H9 (cell line): ENCODE results near the gene SCRN2. TPM values are rescaled to one million over a fixed set of nuclear protein-coding genes. Genes with fewer than 3 reads are reported as not detected.

Experiments used
- DNase-seq: peaks from one replicate; pipeline ENCODE4 v3.0.0-alpha.2; 2017
- H2AFZ ChIP-seq: one replicate; pipeline ENCODE4 v1.6.1; 2013; ENCODE audit warnings: mild to moderate bottlenecking, low read length, control low read depth, moderate library complexity
- H2AK5ac ChIP-seq: 2 replicates; pipeline ENCODE4 v1.6.1; 2013; ENCODE audit warnings: low read length, control low read depth, mixed read lengths; ENCODE audit not compliant: insufficient read length
- H2BK120ac ChIP-seq: one replicate; pipeline ENCODE4 v1.6.1; 2013; ENCODE audit warnings: low read depth, mild to moderate bottlenecking, low read length, control low read depth, inconsistent platforms; ENCODE audit not compliant: poor library complexity, severe bottlenecking
- H2BK12ac ChIP-seq: 2 replicates; pipeline ENCODE4 v1.6.1; 2013; ENCODE audit warnings: low read length, control low read depth, mixed read lengths, low read depth; ENCODE audit not compliant: insufficient read length
- H2BK15ac ChIP-seq: 2 replicates; pipeline ENCODE4 v1.6.1; 2013; ENCODE audit warnings: low read depth, low read length, control low read depth
- H2BK20ac ChIP-seq: one replicate; pipeline ENCODE4 v1.6.1; 2013; ENCODE audit warnings: low read depth, mild to moderate bottlenecking, low read length, control low read depth, inconsistent platforms; ENCODE audit not compliant: poor library complexity, severe bottlenecking
- H2BK5ac ChIP-seq: 2 replicates; pipeline ENCODE4 v1.6.1; 2013; ENCODE audit warnings: low read length, control low read depth, mixed read lengths; ENCODE audit not compliant: insufficient read length
- H3K14ac ChIP-seq: 2 replicates; pipeline ENCODE4 v1.6.1; 2013; ENCODE audit warnings: low read length, control low read depth; ENCODE audit not compliant: insufficient read depth
- H3K18ac ChIP-seq: 2 replicates; pipeline ENCODE4 v1.6.1; 2013; ENCODE audit warnings: low read depth, mild to moderate bottlenecking, mixed read lengths, low read length, control low read depth; ENCODE audit not compliant: insufficient read length
- H3K23ac ChIP-seq: 2 replicates; pipeline ENCODE4 v1.6.1; 2013; ENCODE audit warnings: low read length, control low read depth, mixed read lengths, low read depth; ENCODE audit not compliant: insufficient read length
- H3K23me2 ChIP-seq: 2 replicates; pipeline ENCODE4 v1.6.1; 2013; ENCODE audit warnings: low read depth, mild to moderate bottlenecking, mixed read lengths, low read length, control low read depth; ENCODE audit not compliant: insufficient read length, poor library complexity, severe bottlenecking
- H3K27ac ChIP-seq: 2 replicates; pipeline ENCODE4 v1.5.1; 2013; ENCODE audit warnings: low read length, control low read depth, mixed read lengths, low read depth; ENCODE audit not compliant: insufficient read length
- H3K27me3 ChIP-seq: 2 replicates; pipeline ENCODE4 v1.6.1; 2013; ENCODE audit warnings: low read length, control low read depth, inconsistent platforms; ENCODE audit not compliant: insufficient read depth
- H3K4ac ChIP-seq: 2 replicates; pipeline ENCODE4 v1.6.1; 2013; ENCODE audit warnings: low read depth, mild to moderate bottlenecking, control low read depth, inconsistent platforms, low read length, moderate library complexity
- H3K4me1 ChIP-seq: 2 replicates; pipeline ENCODE4 v1.6.1; 2013; ENCODE audit warnings: low read length, control low read depth, inconsistent platforms; ENCODE audit not compliant: insufficient read depth
- H3K4me2 ChIP-seq: 2 replicates; pipeline ENCODE4 v1.6.1; 2013; ENCODE audit warnings: low read length, control low read depth, mixed read lengths; ENCODE audit not compliant: insufficient read length, insufficient read depth
- H3K56ac ChIP-seq: 2 replicates; pipeline ENCODE4 v1.6.1; 2013; ENCODE audit warnings: low read depth, mild to moderate bottlenecking, mixed read lengths, low read length, control low read depth; ENCODE audit not compliant: insufficient read length
- H3K79me1 ChIP-seq: 2 replicates; pipeline ENCODE4 v1.6.1; 2013; ENCODE audit warnings: low read depth, mild to moderate bottlenecking, moderate library complexity, low read length, control low read depth, inconsistent platforms; ENCODE audit not compliant: insufficient read depth, poor library complexity, severe bottlenecking
- H3K79me2 ChIP-seq: 2 replicates; pipeline ENCODE4 v1.6.1; 2013; ENCODE audit warnings: low read length, control low read depth, inconsistent platforms; ENCODE audit not compliant: insufficient read depth
- H3K9ac ChIP-seq: 2 replicates; pipeline ENCODE4 v1.6.1; 2013; ENCODE audit warnings: low read length, control low read depth, mixed read lengths; ENCODE audit not compliant: insufficient read length; ENCODE audit errors: extremely low read depth
- H3K9me3 ChIP-seq: one replicate; pipeline ENCODE4 v1.6.1; 2013; ENCODE audit warnings: low read depth, low read length, inconsistent platforms; ENCODE audit not compliant: control insufficient read depth
- H3T11ph ChIP-seq: one replicate; pipeline ENCODE4 v1.6.1; 2013; ENCODE audit warnings: mild to moderate bottlenecking, low read length, control low read depth, inconsistent platforms
- H4K20me1 ChIP-seq: one replicate; pipeline ENCODE4 v1.6.1; 2013; ENCODE audit not compliant: control insufficient read depth, insufficient read length, insufficient read depth
- H4K5ac ChIP-seq: 2 replicates; pipeline ENCODE4 v1.6.1; 2013; ENCODE audit warnings: low read depth, mild to moderate bottlenecking, mixed read lengths, low read length, control low read depth; ENCODE audit not compliant: insufficient read length
- H4K8ac ChIP-seq: replicated peaks from 2 replicates; pipeline ENCODE4 v1.6.1; 2013; ENCODE audit warnings: low read length, control low read depth, mixed read lengths, low read depth; ENCODE audit not compliant: insufficient read length
- H4K91ac ChIP-seq: 2 replicates; pipeline ENCODE4 v1.6.1; 2013; ENCODE audit warnings: low read depth, mild to moderate bottlenecking, moderate library complexity, mixed read lengths, low read length, control low read depth; ENCODE audit not compliant: insufficient read length
- H3K27ac Mint-ChIP-seq, 3 experiments: 2 replicates in 2 of 3; 3 replicates in 1 of 3; pipeline ENCODE4 v1.8.0; 2020 to 2021; ENCODE audit warnings: mixed read lengths in 3 of 3, mild to moderate bottlenecking in 1 of 3, moderate library complexity in 1 of 3
- H3K27me3 Mint-ChIP-seq: 2 replicates; pipeline ENCODE4 v1.8.0; 2021; ENCODE audit warnings: low read depth, mild to moderate bottlenecking, moderate library complexity, mixed read lengths
- H3K36me3 Mint-ChIP-seq, 3 experiments: 2 replicates in 2 of 3; 3 replicates in 1 of 3; pipeline ENCODE4 v1.8.0; 2020 to 2021; ENCODE audit warnings: low read depth in 3 of 3, mixed read lengths in 3 of 3; ENCODE audit not compliant: insufficient read depth in 1 of 3
- H3K4me1 Mint-ChIP-seq, 2 experiments: 2 replicates each; pipeline ENCODE4 v1.8.0; 2020; ENCODE audit warnings: mixed read lengths in 2 of 2
- H3K4me3 Mint-ChIP-seq, 2 experiments: 2 replicates in 1 of 2; 3 replicates in 1 of 2; pipeline ENCODE4 v1.8.0; 2020 to 2021; ENCODE audit warnings: mild to moderate bottlenecking in 2 of 2, mixed read lengths in 2 of 2, moderate library complexity in 1 of 2
- H3K9me3 Mint-ChIP-seq, 2 experiments: 2 replicates in 1 of 2; 3 replicates in 1 of 2; pipeline ENCODE4 v1.8.0; 2020; ENCODE audit warnings: mild to moderate bottlenecking in 2 of 2, mixed read lengths in 2 of 2, moderate library complexity in 1 of 2
- WGBS: extraction: QIAGEN DNeasy Blood & Tissue Kit; methylation state at CpG from one replicate; pipeline ENCODE4 v1.1.7; 2013; ENCODE audit warnings: missing lambda C conversion rate, low lambda C conversion rate, mixed read lengths; ENCODE audit not compliant: insufficient read length; ENCODE audit errors: extremely low coverage; 5-methylcytosine and 5-hydroxymethylcytosine counted together
- total RNA-seq: library from RNA; stranded (reverse); gene quantifications from 2 replicates; pipeline ENCODE4 v1.2.1, GENCODE V29; 2021
- TF ChIP-seq, protein P1 (sequence below): fragments of 200-600 bp; sonication (generic); conservative IDR thresholded peaks from 3 replicates; pipeline ENCODE4 v1.8.0; 2021; ENCODE audit warnings: antibody characterized with exemption, mild to moderate bottlenecking

SCRN2 gene
- total RNA-seq, 1 experiment from 2014 or later: 34.0 TPM

DNA sequence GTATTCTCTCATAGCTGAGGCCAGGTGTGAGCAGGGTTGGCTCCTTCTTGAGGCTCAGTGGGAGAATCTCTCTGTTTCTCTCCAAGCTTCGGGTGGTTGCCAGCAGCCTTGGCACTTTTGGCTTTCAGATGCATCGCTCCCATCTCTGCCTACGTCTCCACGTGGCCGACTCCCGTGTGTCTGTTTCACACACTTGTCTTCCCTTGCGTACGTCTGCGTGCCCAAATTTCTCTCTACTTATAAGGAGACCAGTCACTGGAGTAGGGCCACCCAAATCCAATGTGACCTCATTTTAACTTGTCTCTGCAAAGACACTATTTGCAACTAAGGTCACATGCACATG is 34.2 kb downstream of the SCRN2 start:
- Mint-ChIP-seq H3K27ac (no peak overlapping the region), H3K27me3 (peaks cover 4% of the 10 kb centered on the region)
- no CpG with 5 or more reads among the region's 9 CpGs for WGBS

More for the DNA sequence above, 34.2 kb downstream of the SCRN2 start:
- no peaks in the 10 kb centered on the region for H3K23me2 ChIP-seq
- H3K4me1 Mint-ChIP-seq: peaks cover 6 to 7% of the 10 kb centered on the region in 2 experiments; a peak in 3 of 4 replicates
- no peak overlapping the region for H3K56ac ChIP-seq
- no peaks in the 10 kb centered on the region for H3K9me3 Mint-ChIP-seq
- DNase-seq: peak; percentile 19
- H2AK5ac ChIP-seq: no peak overlapping the region
- H3K79me2 ChIP-seq: no peaks in the 10 kb centered on the region
- H3K27ac ChIP-seq: no peak overlapping the region
- H2BK20ac ChIP-seq: no peak overlapping the region
- no peak overlapping the region for H4K8ac ChIP-seq
- H4K20me1 ChIP-seq: no peaks in the 10 kb centered on the region
- TF ChIP-seq, protein P1, sequence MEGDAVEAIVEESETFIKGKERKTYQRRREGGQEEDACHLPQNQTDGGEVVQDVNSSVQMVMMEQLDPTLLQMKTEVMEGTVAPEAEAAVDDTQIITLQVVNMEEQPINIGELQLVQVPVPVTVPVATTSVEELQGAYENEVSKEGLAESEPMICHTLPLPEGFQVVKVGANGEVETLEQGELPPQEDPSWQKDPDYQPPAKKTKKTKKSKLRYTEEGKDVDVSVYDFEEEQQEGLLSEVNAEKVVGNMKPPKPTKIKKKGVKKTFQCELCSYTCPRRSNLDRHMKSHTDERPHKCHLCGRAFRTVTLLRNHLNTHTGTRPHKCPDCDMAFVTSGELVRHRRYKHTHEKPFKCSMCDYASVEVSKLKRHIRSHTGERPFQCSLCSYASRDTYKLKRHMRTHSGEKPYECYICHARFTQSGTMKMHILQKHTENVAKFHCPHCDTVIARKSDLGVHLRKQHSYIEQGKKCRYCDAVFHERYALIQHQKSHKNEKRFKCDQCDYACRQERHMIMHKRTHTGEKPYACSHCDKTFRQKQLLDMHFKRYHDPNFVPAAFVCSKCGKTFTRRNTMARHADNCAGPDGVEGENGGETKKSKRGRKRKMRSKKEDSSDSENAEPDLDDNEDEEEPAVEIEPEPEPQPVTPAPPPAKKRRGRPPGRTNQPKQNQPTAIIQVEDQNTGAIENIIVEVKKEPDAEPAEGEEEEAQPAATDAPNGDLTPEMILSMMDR: no peak
- H3T11ph ChIP-seq: no peak overlapping the region
- H2BK12ac ChIP-seq: no peak overlapping the region
- no peak overlapping the region for H3K9ac ChIP-seq
- H3K4me1 ChIP-seq: no peaks in the 10 kb centered on the region
- H3K14ac ChIP-seq: no peak overlapping the region
- H3K79me1 ChIP-seq: no peaks in the 10 kb centered on the region
- no peak overlapping the region for H2AFZ ChIP-seq
- peaks cover 0 to 17% (median 4%) of the 10 kb centered on the region in 3 experiments; a peak in 5 of 7 replicates for H3K36me3 Mint-ChIP-seq
- no peak overlapping the region for H4K91ac ChIP-seq
- no peak overlapping the region for H2BK120ac ChIP-seq
- no peak overlapping the region for H3K4ac ChIP-seq
- H2BK5ac ChIP-seq: no peak overlapping the region
- no peak overlapping the region for H2BK15ac ChIP-seq
- H3K4me3 Mint-ChIP-seq: no peak overlapping the region
- H4K5ac ChIP-seq: no peak overlapping the region
- H3K23ac ChIP-seq: no peak overlapping the region
- no peaks in the 10 kb centered on the region for H3K9me3 ChIP-seq
- H3K18ac ChIP-seq: no peak overlapping the region
- no peaks in the 10 kb centered on the region; the same call in 1 of the 2 replicates for H3K27me3 ChIP-seq
- no peak overlapping the region for H3K4me2 ChIP-seq
